ENCODE data around the gene JMJD1C.

DNA sequence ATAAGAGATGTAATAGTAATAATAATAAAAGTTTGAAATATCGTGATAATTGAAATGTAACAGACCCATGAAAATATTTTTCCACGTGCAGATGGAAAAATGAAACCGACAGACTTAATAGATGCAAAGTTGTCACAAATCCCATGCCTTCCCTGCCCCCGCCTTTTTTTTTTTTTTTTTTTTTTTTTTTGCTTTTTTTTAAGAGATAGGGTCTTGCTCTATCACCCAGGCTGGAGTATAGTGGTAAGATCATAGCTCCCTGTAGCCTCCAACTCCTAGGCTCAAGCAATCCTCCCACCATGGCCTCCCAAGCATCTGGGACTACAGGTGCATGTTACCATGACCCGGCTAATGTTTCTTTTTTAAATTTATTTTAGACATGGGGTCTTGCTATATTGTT is 80.5 kb downstream of the JMJD1C start:
- no peak for TF ChIP-seq EZH2 (IDR thresholded peaks at IDR 0.05)
- no peak for TF ChIP-seq CTCF (IDR thresholded peaks at IDR 0.05)
- TF ChIP-seq EZH2phosphoT487 (IDR thresholded peaks at IDR 0.05), result no peak
